ENCODE data around the gene LBHD2. TPM values are rescaled to one million over a fixed set of nuclear protein-coding genes. Genes with fewer than 3 reads are reported as not detected.

Gene LBHD2
- polyA plus RNA-seq, 1 donor from 2014 or later = not detected

DNA sequence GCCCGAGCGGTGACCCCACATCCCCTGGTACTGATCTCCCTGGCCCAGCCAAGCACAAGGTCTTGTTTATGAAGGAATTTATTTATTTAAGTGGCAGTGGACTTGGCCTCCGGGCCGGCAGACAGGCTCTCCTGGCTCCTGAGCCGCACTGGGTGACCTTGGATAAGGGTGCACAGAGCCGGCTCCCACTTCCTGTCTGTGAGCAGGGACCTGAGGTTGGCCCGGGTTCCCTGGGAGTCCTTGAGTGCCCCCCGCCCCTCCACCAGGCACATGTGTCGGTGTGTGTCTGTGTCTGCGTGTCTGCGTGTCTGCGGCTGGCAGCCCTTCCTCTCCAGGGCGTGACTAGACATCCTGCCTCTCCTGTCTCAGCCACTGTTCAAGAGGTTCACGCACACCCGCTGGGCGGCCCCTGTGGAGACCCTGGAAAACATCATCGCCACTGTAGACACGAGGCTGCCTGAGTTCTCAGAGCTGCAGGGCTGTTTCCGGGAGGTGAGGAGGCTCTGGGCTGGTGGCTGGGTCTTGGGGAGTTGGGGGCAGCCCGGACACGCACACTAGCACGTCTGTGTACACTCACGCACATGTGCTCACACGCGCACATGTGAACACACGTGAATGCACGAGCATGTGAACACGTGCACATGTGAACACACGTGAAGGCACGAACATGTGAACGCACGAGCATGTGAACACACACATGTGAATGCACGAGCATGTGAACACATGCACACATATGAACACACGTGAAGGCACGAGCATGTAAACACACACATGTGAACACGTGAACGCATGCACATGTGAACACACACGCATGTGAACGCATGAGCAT is 48.6 kb downstream of the LBHD2 start:
- Histone ChIP-seq H3K36me3 (ENCODE audit: insufficient read depth, low read length) (no peaks in the 10 kb centered on the region), H3F3A (ENCODE audit: insufficient read depth, low read length, poor library complexity, severe bottlenecking) (no peaks in the 10 kb centered on the region), H4K20me1 (ENCODE audit: insufficient read depth) (no peaks in the 10 kb centered on the region), H3K9me2 (ENCODE audit: insufficient read depth, low read length) (no peaks in the 10 kb centered on the region), H3K79me2 (replicated peaks; ENCODE audit: insufficient read depth, low read length) (no peaks in the 10 kb centered on the region), H2AFZ (ENCODE audit: low read depth, low read length) (no peak overlapping the region), H3K4me3 (ENCODE audit: low read length) (no peak overlapping the region), H3K9ac (ENCODE audit: low read length) (no peak overlapping the region), H3K9me3 (ENCODE audit: low read length) (no peaks in the 10 kb centered on the region), H3K4me2 (ENCODE audit: low read length) (no peak overlapping the region), H3K27me3 (ENCODE audit: insufficient read depth, low read depth, low read length) (no peaks in the 10 kb centered on the region), H3K27ac (ENCODE audit: low read length) (no peak overlapping the region)
- TF ChIP-seq, protein P1, sequence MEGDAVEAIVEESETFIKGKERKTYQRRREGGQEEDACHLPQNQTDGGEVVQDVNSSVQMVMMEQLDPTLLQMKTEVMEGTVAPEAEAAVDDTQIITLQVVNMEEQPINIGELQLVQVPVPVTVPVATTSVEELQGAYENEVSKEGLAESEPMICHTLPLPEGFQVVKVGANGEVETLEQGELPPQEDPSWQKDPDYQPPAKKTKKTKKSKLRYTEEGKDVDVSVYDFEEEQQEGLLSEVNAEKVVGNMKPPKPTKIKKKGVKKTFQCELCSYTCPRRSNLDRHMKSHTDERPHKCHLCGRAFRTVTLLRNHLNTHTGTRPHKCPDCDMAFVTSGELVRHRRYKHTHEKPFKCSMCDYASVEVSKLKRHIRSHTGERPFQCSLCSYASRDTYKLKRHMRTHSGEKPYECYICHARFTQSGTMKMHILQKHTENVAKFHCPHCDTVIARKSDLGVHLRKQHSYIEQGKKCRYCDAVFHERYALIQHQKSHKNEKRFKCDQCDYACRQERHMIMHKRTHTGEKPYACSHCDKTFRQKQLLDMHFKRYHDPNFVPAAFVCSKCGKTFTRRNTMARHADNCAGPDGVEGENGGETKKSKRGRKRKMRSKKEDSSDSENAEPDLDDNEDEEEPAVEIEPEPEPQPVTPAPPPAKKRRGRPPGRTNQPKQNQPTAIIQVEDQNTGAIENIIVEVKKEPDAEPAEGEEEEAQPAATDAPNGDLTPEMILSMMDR (IDR thresholded peaks at IDR 0.05; ENCODE audit: poor library complexity, severe bottlenecking) = no peak
- no peak for TF ChIP-seq MXI1 (conservative IDR thresholded peaks at IDR 0.05; ENCODE audit: poor library complexity, severe bottlenecking)
- TF ChIP-seq EP300 (conservative IDR thresholded peaks at IDR 0.05; ENCODE audit: poor library complexity, severe bottlenecking) = no peak
- TF ChIP-seq, protein P2, sequence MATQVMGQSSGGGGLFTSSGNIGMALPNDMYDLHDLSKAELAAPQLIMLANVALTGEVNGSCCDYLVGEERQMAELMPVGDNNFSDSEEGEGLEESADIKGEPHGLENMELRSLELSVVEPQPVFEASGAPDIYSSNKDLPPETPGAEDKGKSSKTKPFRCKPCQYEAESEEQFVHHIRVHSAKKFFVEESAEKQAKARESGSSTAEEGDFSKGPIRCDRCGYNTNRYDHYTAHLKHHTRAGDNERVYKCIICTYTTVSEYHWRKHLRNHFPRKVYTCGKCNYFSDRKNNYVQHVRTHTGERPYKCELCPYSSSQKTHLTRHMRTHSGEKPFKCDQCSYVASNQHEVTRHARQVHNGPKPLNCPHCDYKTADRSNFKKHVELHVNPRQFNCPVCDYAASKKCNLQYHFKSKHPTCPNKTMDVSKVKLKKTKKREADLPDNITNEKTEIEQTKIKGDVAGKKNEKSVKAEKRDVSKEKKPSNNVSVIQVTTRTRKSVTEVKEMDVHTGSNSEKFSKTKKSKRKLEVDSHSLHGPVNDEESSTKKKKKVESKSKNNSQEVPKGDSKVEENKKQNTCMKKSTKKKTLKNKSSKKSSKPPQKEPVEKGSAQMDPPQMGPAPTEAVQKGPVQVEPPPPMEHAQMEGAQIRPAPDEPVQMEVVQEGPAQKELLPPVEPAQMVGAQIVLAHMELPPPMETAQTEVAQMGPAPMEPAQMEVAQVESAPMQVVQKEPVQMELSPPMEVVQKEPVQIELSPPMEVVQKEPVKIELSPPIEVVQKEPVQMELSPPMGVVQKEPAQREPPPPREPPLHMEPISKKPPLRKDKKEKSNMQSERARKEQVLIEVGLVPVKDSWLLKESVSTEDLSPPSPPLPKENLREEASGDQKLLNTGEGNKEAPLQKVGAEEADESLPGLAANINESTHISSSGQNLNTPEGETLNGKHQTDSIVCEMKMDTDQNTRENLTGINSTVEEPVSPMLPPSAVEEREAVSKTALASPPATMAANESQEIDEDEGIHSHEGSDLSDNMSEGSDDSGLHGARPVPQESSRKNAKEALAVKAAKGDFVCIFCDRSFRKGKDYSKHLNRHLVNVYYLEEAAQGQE (IDR thresholded peaks at IDR 0.05; ENCODE audit: borderline replicate concordance) = no peak
- no peak for TF ChIP-seq RAD21 (conservative IDR thresholded peaks at IDR 0.05)
- no peak for TF ChIP-seq POLR2AphosphoS5 (IDR thresholded peaks at IDR 0.05)
- no peak for TF ChIP-seq SMC3 (conservative IDR thresholded peaks at IDR 0.05; ENCODE audit: poor library complexity)
- TF ChIP-seq TAF1 (IDR thresholded peaks at IDR 0.05; ENCODE audit: low read depth) = no peak
- no peak for TF ChIP-seq EZH2 (IDR thresholded peaks at IDR 0.05; ENCODE audit: borderline replicate concordance, insufficient read depth, low read length, poor library complexity, severe bottlenecking)

DNA sequence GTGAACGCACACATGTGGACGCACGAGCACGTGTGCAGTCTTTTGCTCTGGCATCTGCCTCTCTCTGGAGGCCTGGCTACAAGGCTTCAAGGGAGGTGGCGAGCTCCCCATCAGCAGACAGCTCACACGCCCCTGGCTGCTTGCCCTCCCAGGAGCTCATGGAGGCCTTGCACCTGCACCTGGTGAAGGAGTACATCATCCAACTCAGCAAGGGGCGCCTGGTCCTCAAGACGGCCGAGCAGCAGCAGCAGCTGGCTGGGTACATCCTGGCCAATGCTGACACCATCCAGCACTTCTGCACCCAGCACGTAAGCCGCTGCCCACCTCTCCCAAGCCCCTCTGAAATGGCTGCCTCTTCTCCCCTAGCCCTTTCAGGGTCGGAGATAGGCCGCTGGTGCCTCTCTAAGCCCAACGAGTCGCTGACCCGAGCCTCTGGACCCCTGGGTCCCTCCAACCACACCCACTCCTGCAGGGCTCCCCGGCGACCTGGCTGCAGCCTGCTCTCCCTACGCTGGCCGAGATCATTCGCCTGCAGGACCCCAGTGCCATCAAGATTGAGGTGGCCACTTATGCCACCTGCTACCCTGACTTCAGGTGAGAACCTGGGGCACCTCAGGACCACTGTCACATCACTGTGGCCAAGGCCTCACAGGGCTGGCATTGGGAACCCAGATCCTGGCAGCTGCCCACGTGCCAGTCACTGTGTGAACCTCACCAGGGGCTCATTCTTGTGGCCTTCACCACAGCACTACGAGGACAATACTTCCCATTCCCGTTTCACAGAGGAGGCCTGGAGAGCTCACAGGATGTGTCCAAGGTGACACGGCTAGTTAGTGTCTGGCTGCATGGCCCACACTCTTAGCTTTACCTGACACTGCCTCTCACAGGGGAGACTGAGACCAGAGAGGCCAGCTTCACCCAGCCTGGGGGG is 49.5 kb downstream of the LBHD2 start:
- no peak overlapping the region for H3K4me2 ChIP-seq (ENCODE audit: low read length)
- no peak overlapping the region for H3K9ac ChIP-seq (ENCODE audit: low read length)
- H3K4me3 ChIP-seq (ENCODE audit: low read length) = no peak overlapping the region
- H3K27me3 ChIP-seq (ENCODE audit: insufficient read depth, low read depth, low read length) = no peaks in the 10 kb centered on the region
- no peaks in the 10 kb centered on the region for H3K36me3 ChIP-seq (ENCODE audit: insufficient read depth, low read length)
- no peaks in the 10 kb centered on the region for H3K9me3 ChIP-seq (ENCODE audit: low read length)
- no peaks in the 10 kb centered on the region for H3K9me2 ChIP-seq (ENCODE audit: insufficient read depth, low read length)
- H4K20me1 ChIP-seq (ENCODE audit: insufficient read depth) = no peaks in the 10 kb centered on the region
- no peaks in the 10 kb centered on the region for H3F3A ChIP-seq (ENCODE audit: insufficient read depth, low read length, poor library complexity, severe bottlenecking)
- no peaks in the 10 kb centered on the region for H3K79me2 ChIP-seq (replicated peaks; ENCODE audit: insufficient read depth, low read length)
- TF ChIP-seq EZH2 (IDR thresholded peaks at IDR 0.05; ENCODE audit: borderline replicate concordance, insufficient read depth, low read length, poor library complexity, severe bottlenecking) (no peak), TAF1 (IDR thresholded peaks at IDR 0.05; ENCODE audit: low read depth) (no peak)
- TF ChIP-seq, protein P2 (IDR thresholded peaks at IDR 0.05; ENCODE audit: borderline replicate concordance) = no peak
- H2AFZ ChIP-seq (ENCODE audit: low read depth, low read length) = no peak overlapping the region
- H3K27ac ChIP-seq (ENCODE audit: low read length) = no peak overlapping the region

All from neural cell (in vitro differentiated cells).